ENCODE data around the gene C19orf38. TPM values are rescaled to one million over a fixed set of nuclear protein-coding genes. Genes with fewer than 3 reads are reported as not detected.

C19orf38 gene
- total RNA-seq, 2 experiments from 2014 or later = 5.2 to 7.5 TPM

GRCh38 chr19:10862561-10863106 is 14.4 kb downstream of the C19orf38 start:
- Histone ChIP-seq H3K79me2 (ENCODE audit: insufficient read depth, low read depth, low read length) (no peaks in the 10 kb centered on the region), H3K4me1 (ENCODE audit: insufficient read depth, low read length, poor library complexity, severe bottlenecking) (peaks cover 24% of the 10 kb centered on the region), H2AFZ (ENCODE audit: low read length) (no peak overlapping the region), H3K9me3 (ENCODE audit: low read length) (no peaks in the 10 kb centered on the region), H3K4me2 (ENCODE audit: low read length) (no peak overlapping the region), H3K4me3 (ENCODE audit: low read depth, low read length, poor library complexity, severe bottlenecking) (no peak overlapping the region), H3K27ac (ENCODE audit: low read depth, low read length, poor library complexity, severe bottlenecking) (no peak overlapping the region), H3K9me2 (ENCODE audit: insufficient read depth, low read length) (no peaks in the 10 kb centered on the region), H3K36me3 (ENCODE audit: insufficient read depth, low read length) (no peaks in the 10 kb centered on the region), H4K20me1 (ENCODE audit: insufficient read depth, low read length) (no peaks in the 10 kb centered on the region)
- intact Hi-C loops (cut with micrococcal nuclease; ENCODE audit: unreplicated experiment) = no loop called here
- CTCF ChIA-PET (ENCODE audit: unreplicated experiment) = interaction anchor here (0.8 to 1.3 kb wide), 2 partner anchors 145 to 161 kb away, joined by 3 to 4 read pairs; partner anchors contain the start of genes DNM2 and QTRT1
- no TSS peak for BruUV-seq (replicated peaks)
- TF ChIP-seq EZH2phosphoT487 (IDR thresholded peaks at IDR 0.05; ENCODE audit: borderline replicate concordance, low read depth, low read length) (no peak), CTCF (conservative IDR thresholded peaks at IDR 0.05; ENCODE audit: low read length) (no peak)
- POLR2A ChIA-PET = interaction anchor here (1.0 kb wide), 1 partner anchor 23 kb away, joined by 3 read pairs; no protein-coding TSS in a partner anchor
- DNase-seq (ENCODE audit: low spot score) = no peak

- no peak overlapping the region for H3K27ac ChIP-seq (ENCODE audit: low read depth, low read length, poor library complexity, severe bottlenecking)
- intact Hi-C loops (cut with micrococcal nuclease; ENCODE audit: unreplicated experiment) = no loop called here
Observed at GRCh38 chr19:10863107-10863717, 15.0 kb downstream of the C19orf38 start.

More at GRCh38 chr19:10863107-10863717, 15.0 kb downstream of the C19orf38 start:
- Histone ChIP-seq H3K9me3 (ENCODE audit: low read length) (no peaks in the 10 kb centered on the region), H3K4me1 (ENCODE audit: insufficient read depth, low read length, poor library complexity, severe bottlenecking) (peaks cover 28% of the 10 kb centered on the region), H4K20me1 (ENCODE audit: insufficient read depth, low read length) (no peaks in the 10 kb centered on the region), H3K9me2 (ENCODE audit: insufficient read depth, low read length) (no peaks in the 10 kb centered on the region), H3K79me2 (ENCODE audit: insufficient read depth, low read depth, low read length) (no peaks in the 10 kb centered on the region), H3K4me3 (ENCODE audit: low read depth, low read length, poor library complexity, severe bottlenecking) (no peak overlapping the region), H3K4me2 (ENCODE audit: low read length) (no peak overlapping the region), H2AFZ (ENCODE audit: low read length) (peak overlapping the region; percentile 79; the same call in 1 of the 2 replicates), H3K36me3 (ENCODE audit: insufficient read depth, low read length) (no peaks in the 10 kb centered on the region)
- TF ChIP-seq CTCF (conservative IDR thresholded peaks at IDR 0.05; ENCODE audit: low read length) = no peak
- TF ChIP-seq EZH2phosphoT487 (IDR thresholded peaks at IDR 0.05; ENCODE audit: borderline replicate concordance, low read depth, low read length) = no peak
- no peak for DNase-seq (ENCODE audit: low spot score)
- no TSS peak for BruUV-seq (replicated peaks)
- ChIA-PET CTCF (ENCODE audit: unreplicated experiment) (interaction anchor here (1.3 kb wide), 1 partner anchor 162 kb away, joined by 3 read pairs; the partner anchor contains the start of gene QTRT1), POLR2A (interaction anchor here (1.0 kb wide), 1 partner anchor 23 kb away, joined by 3 read pairs; no protein-coding TSS in a partner anchor)

Data from OCI-LY7 (cell line).